HCT116 (cell line): ENCODE results near the gene KIF5A. TPM values are rescaled to one million over a fixed set of nuclear protein-coding genes. Genes with fewer than 3 reads are reported as not detected.

Experiments used
- ATAC-seq: fragments of 200-7000 bp; cut with Tn5 transposase; 2 replicates; pipeline ENCODE4 v1.9.1; 2020; ENCODE audit warnings: mild to moderate bottlenecking, moderate library complexity
- BruUV-seq: library from RNA; stranded (reverse); fragments of 400-500 nt; replicated peaks from 2 replicates; lab custom pipeline; 2021; lab: Mats Ljungman, UMichigan
- CTCF ChIA-PET: fragments of 300-600 bp; sonication (Branson Sonifier 250); formaldehyde crosslinking; loops from one replicate; lab custom pipeline; 2021; ENCODE audit warnings: antibody characterized with exemption; lab: Charles Lee
- POLR2A ChIA-PET: fragments of 300-600, 350-600 bp; sonication (Branson Sonifier 250); formaldehyde crosslinking; loops from one replicate; lab custom pipeline; 2021; ENCODE audit warnings: antibody characterized with exemption; lab: Charles Lee
- RAD21 ChIA-PET, 2 experiments: fragments of 300-600 bp; sonication (Branson Sonifier 250); formaldehyde crosslinking; loops; one replicate each; lab custom pipeline; 2023; ENCODE audit warnings: low total read pairs in 2 of 2; ENCODE audit not compliant: uncharacterized antibody in 2 of 2, unreplicated experiment in 2 of 2, low non-redundant PET in 1 of 2; lab: Charles Lee
- DNase-seq: peaks from one replicate; pipeline ENCODE4 v3.0.0-alpha.2; 2010; ENCODE audit warnings: low read depth, low spot score
- H2AFZ ChIP-seq: fragments of 200-600 bp; shearing (Covaris generic), sonication (generic); 2 replicates; pipeline ENCODE4 v1.6.1; 2017; ENCODE audit warnings: low read depth, mixed run types, mixed read lengths, antibody characterized with exemption, low read length; ENCODE audit not compliant: poor library complexity, severe bottlenecking
- H3K27ac ChIP-seq: 2 replicates; pipeline ENCODE4 v1.5.1; 2012; ENCODE audit warnings: low read depth, low read length
- H3K27me3 ChIP-seq: fragments of 200-600 bp; sonication (generic); 2 replicates; pipeline ENCODE4 v1.6.1; 2016; ENCODE audit warnings: mixed run types, low read length, mixed read lengths; ENCODE audit not compliant: insufficient read depth
- H3K36me3 ChIP-seq, 2 experiments: fragments of 200-500 bp in 1 of 2; fragments of 200-600 bp in 1 of 2; sonication (Bioruptor generic) in 1 of 2; sonication (generic) in 1 of 2; 2 replicates each; pipeline versions ENCODE4 v1.5.1 to v1.6.1; 2014 to 2016; ENCODE audit warnings: low read length in 2 of 2, inconsistent platforms in 1 of 2, mixed read lengths in 1 of 2, mixed run types in 1 of 2; ENCODE audit not compliant: insufficient read depth in 2 of 2, control insufficient read depth in 1 of 2
- H3K4me1 ChIP-seq, 2 experiments: fragments of 200-600 bp in 1 of 2; sonication (generic) in 1 of 2; 2 replicates each; pipeline versions ENCODE4 v1.5.1 to v1.6.1; 2012 to 2017; ENCODE audit warnings: low read length in 2 of 2, inconsistent platforms in 1 of 2, mild to moderate bottlenecking in 1 of 2, mixed read lengths in 1 of 2, mixed run types in 1 of 2, moderate library complexity in 1 of 2; ENCODE audit not compliant: insufficient read depth in 2 of 2, control insufficient read depth in 1 of 2
- H3K4me2 ChIP-seq: fragments of 200-600 bp; sonication (generic); 2 replicates; pipeline ENCODE4 v1.6.1; 2017; ENCODE audit warnings: mixed run types, low read length, mixed read lengths
- H3K4me3 ChIP-seq, 2 experiments: fragments of 200-600 bp in 1 of 2; sonication (generic) in 1 of 2; replicated peaks in 1 of 2; 2 replicates each; pipeline ENCODE4 v1.5.1; 2011 to 2016; ENCODE audit warnings: low read length in 2 of 2, control low read depth in 1 of 2, low read depth in 1 of 2, mild to moderate bottlenecking in 1 of 2, mixed read lengths in 1 of 2, mixed run types in 1 of 2
- H3K79me2 ChIP-seq: fragments of 200-600 bp; sonication (generic); 2 replicates; pipeline ENCODE4 v1.6.1; 2017; ENCODE audit warnings: mild to moderate bottlenecking, mixed run types, low read length, moderate library complexity, mixed read lengths; ENCODE audit not compliant: insufficient read depth
- H3K9ac ChIP-seq: fragments of 200-600 bp; sonication (generic); 2 replicates; pipeline ENCODE4 v1.6.1; 2016; ENCODE audit warnings: low read length, mixed read lengths
- H3K9me2 ChIP-seq: fragments of 200-600 bp; sonication (generic), shearing (Covaris generic); 2 replicates; pipeline ENCODE4 v1.6.1; 2017; ENCODE audit warnings: mixed run types, mild to moderate bottlenecking, moderate library complexity; ENCODE audit not compliant: insufficient read depth
- H3K9me3 ChIP-seq, 2 experiments: fragments of 200-500 bp in 1 of 2; fragments of 200-600 bp in 1 of 2; sonication (Bioruptor generic) in 1 of 2; sonication (generic) in 1 of 2; 2 replicates each; pipeline ENCODE4 v1.6.1; 2014 to 2017; ENCODE audit warnings: low read length in 2 of 2, mixed read lengths in 2 of 2, inconsistent platforms in 1 of 2, low read depth in 1 of 2, mild to moderate bottlenecking in 1 of 2, mixed run types in 1 of 2, moderate library complexity in 1 of 2; ENCODE audit not compliant: control insufficient read depth in 1 of 2, insufficient read depth in 1 of 2
- H4K20me1 ChIP-seq: fragments of 200-600 bp; sonication (generic), shearing (Covaris generic); 2 replicates; pipeline ENCODE4 v1.6.1; 2017; ENCODE audit warnings: mixed run types, mild to moderate bottlenecking, moderate library complexity; ENCODE audit not compliant: insufficient read depth
- EGR1 ChIP-seq: IDR thresholded peaks from 2 replicates; pipeline ENCODE4 v1.6.1; 2012; ENCODE audit warnings: low read depth
- ELF1 ChIP-seq: IDR thresholded peaks from 2 replicates; pipeline ENCODE4 v1.6.1; 2012; ENCODE audit warnings: low read depth, borderline replicate concordance
- EZH2 ChIP-seq: fragments of 200-600 bp; sonication (generic); IDR thresholded peaks from 2 replicates; pipeline ENCODE4 v1.6.1; 2017; ENCODE audit warnings: antibody characterized with exemption, mixed run types
- FOSL1 ChIP-seq: IDR thresholded peaks from 2 replicates; pipeline ENCODE4 v1.6.1; 2012; ENCODE audit warnings: low read depth
- JUND ChIP-seq: IDR thresholded peaks from 2 replicates; pipeline ENCODE4 v1.6.1; 2012
- POLR2AphosphoS5 ChIP-seq: IDR thresholded peaks from 2 replicates; pipeline ENCODE4 v1.6.1; 2011; ENCODE audit warnings: mild to moderate bottlenecking, low read depth, low read length, moderate library complexity
- RAD21 ChIP-seq: IDR thresholded peaks from 2 replicates; pipeline ENCODE4 v1.6.1; 2012; ENCODE audit warnings: low read depth, mild to moderate bottlenecking
- TCF7L2 ChIP-seq: IDR thresholded peaks from 2 replicates; pipeline ENCODE4 v1.7.0; 2011; ENCODE audit warnings: borderline replicate concordance, inconsistent platforms; ENCODE audit not compliant: insufficient read depth, insufficient read length; ENCODE audit errors: extremely low read depth
- YY1 ChIP-seq: IDR thresholded peaks from 2 replicates; pipeline ENCODE4 v1.6.1; 2011; ENCODE audit warnings: low read length, low read depth, moderate library complexity, mild to moderate bottlenecking; ENCODE audit not compliant: insufficient replicate concordance; ENCODE audit errors: extremely low read depth
- ZFX ChIP-seq: fragments of 450-650 bp; IDR thresholded peaks from 2 replicates; pipeline ENCODE4 v1.6.1; 2017
- ZNF274 ChIP-seq: fragments of 200-500 bp; sonication (Bioruptor generic); IDR thresholded peaks from 2 replicates; pipeline ENCODE4 v1.6.1; 2014; ENCODE audit warnings: mild to moderate bottlenecking, low read depth, low read length, inconsistent platforms
- intact Hi-C: fragments of 100-400 bp; cut with micrococcal nuclease; formaldehyde crosslinking; loops from 2 replicates; pipeline ENCODE4 v1.10.0; 2022
- total RNA-seq: library from RNA; stranded (reverse); gene quantifications from one replicate; pipeline ENCODE4 v1.2.1, GENCODE V29; 2021; ENCODE audit not compliant: unreplicated experiment
- TF ChIP-seq, protein P1 (sequence below), 3 experiments: fragments of 200-600 bp in 1 of 3; sonication (generic) in 1 of 3; IDR thresholded peaks in 2 of 3; conservative IDR thresholded peaks in 1 of 3; 2 replicates each; pipeline ENCODE4 v1.5.1; 2012 to 2017; ENCODE audit warnings: low read depth in 2 of 3, low read length in 2 of 3, antibody characterized with exemption in 1 of 3, borderline replicate concordance in 1 of 3, control low read depth in 1 of 3, mild to moderate bottlenecking in 1 of 3, mixed read lengths in 1 of 3, mixed run types in 1 of 3, moderate library complexity in 1 of 3; ENCODE audit not compliant: insufficient read depth in 1 of 3
- TF ChIP-seq, protein P2 (sequence below): IDR thresholded peaks from 2 replicates; pipeline ENCODE4 v1.6.1; 2012; ENCODE audit warnings: low read depth
- TF ChIP-seq, protein P3 (sequence below): IDR thresholded peaks from 2 replicates; pipeline ENCODE4 v1.6.1; 2012

Gene KIF5A
- total RNA-seq, 1 experiment from 2014 or later: 5.2 TPM

DNA sequence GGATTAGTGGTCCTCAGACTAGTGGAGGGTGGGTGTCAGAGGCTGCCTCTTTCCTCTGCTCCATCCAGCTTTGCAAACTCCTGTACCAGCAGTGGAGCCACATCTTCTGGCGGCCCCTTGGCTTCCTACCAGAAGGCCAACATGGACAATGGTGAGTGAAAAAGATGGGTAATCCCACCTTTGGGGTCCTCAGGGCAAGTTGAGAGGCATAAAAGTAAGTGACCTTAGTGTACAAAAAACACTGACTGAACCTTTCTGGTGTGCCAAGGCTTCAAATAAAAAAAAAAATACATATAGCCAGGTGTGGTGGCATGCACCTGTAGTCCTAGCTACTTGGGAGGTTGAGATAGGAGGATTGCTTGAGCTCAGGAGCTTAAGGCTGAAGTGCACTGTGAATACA, 32.0 kb downstream of the KIF5A start:
- Histone ChIP-seq H2AFZ (no peak overlapping the region), H3K9me2 (no peaks in the 10 kb centered on the region), H3K36me3 (peaks cover 0 to 8% of the 10 kb centered on the region in 2 experiments; a peak in 2 of 4 replicates), H3K27ac (no peak overlapping the region), H3K4me3 (no peak overlapping the region), H3K4me2 (no peak overlapping the region), H3K9ac (no peak overlapping the region), H3K27me3 (no peaks in the 10 kb centered on the region), H3K9me3 (no peaks in the 10 kb centered on the region), H3K79me2 (no peaks in the 10 kb centered on the region), H3K4me1 (no peaks in the 10 kb centered on the region), H4K20me1 (no peaks in the 10 kb centered on the region)
- no TSS peak for BruUV-seq
- no peak for DNase-seq
- ChIA-PET POLR2A (no interaction called here), CTCF (interaction anchor here (2.1 to 3.3 kb wide), 2 partner anchors 11 to 144 kb away, joined by 15 to 18 read pairs; partner anchors contain the start of gene PIP4K2C), RAD21 (no interaction called here)
- TF ChIP-seq, protein P1, sequence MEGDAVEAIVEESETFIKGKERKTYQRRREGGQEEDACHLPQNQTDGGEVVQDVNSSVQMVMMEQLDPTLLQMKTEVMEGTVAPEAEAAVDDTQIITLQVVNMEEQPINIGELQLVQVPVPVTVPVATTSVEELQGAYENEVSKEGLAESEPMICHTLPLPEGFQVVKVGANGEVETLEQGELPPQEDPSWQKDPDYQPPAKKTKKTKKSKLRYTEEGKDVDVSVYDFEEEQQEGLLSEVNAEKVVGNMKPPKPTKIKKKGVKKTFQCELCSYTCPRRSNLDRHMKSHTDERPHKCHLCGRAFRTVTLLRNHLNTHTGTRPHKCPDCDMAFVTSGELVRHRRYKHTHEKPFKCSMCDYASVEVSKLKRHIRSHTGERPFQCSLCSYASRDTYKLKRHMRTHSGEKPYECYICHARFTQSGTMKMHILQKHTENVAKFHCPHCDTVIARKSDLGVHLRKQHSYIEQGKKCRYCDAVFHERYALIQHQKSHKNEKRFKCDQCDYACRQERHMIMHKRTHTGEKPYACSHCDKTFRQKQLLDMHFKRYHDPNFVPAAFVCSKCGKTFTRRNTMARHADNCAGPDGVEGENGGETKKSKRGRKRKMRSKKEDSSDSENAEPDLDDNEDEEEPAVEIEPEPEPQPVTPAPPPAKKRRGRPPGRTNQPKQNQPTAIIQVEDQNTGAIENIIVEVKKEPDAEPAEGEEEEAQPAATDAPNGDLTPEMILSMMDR (IDR thresholded peaks at IDR 0.05 in 2 of 3, conservative IDR thresholded peaks at IDR 0.05 in 1 of 3; ENCODE audit: borderline replicate concordance in 1 of 3, insufficient read depth in 1 of 3, low read depth in 2 of 3, low read length in 2 of 3): no peak
- TF ChIP-seq EZH2: no peak
- TF ChIP-seq JUND: no peak
- TF ChIP-seq, protein P2, sequence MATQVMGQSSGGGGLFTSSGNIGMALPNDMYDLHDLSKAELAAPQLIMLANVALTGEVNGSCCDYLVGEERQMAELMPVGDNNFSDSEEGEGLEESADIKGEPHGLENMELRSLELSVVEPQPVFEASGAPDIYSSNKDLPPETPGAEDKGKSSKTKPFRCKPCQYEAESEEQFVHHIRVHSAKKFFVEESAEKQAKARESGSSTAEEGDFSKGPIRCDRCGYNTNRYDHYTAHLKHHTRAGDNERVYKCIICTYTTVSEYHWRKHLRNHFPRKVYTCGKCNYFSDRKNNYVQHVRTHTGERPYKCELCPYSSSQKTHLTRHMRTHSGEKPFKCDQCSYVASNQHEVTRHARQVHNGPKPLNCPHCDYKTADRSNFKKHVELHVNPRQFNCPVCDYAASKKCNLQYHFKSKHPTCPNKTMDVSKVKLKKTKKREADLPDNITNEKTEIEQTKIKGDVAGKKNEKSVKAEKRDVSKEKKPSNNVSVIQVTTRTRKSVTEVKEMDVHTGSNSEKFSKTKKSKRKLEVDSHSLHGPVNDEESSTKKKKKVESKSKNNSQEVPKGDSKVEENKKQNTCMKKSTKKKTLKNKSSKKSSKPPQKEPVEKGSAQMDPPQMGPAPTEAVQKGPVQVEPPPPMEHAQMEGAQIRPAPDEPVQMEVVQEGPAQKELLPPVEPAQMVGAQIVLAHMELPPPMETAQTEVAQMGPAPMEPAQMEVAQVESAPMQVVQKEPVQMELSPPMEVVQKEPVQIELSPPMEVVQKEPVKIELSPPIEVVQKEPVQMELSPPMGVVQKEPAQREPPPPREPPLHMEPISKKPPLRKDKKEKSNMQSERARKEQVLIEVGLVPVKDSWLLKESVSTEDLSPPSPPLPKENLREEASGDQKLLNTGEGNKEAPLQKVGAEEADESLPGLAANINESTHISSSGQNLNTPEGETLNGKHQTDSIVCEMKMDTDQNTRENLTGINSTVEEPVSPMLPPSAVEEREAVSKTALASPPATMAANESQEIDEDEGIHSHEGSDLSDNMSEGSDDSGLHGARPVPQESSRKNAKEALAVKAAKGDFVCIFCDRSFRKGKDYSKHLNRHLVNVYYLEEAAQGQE: no peak
- TF ChIP-seq RAD21: no peak
- TF ChIP-seq EGR1: no peak
- TF ChIP-seq, protein P3, sequence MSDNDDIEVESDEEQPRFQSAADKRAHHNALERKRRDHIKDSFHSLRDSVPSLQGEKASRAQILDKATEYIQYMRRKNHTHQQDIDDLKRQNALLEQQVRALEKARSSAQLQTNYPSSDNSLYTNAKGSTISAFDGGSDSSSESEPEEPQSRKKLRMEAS: no peak
- no peak for TF ChIP-seq TCF7L2
- TF ChIP-seq FOSL1: no peak
- no peak for TF ChIP-seq ZNF274
- TF ChIP-seq ELF1: no peak
- no peak for TF ChIP-seq ZFX
- TF ChIP-seq POLR2AphosphoS5: no peak
- no peak for TF ChIP-seq YY1
- intact Hi-C loops: loop anchor here (5.0 kb wide), 1 partner anchor 110 kb away; the partner anchor contains the start of gene OS9
- no peak for ATAC-seq
